Fibroblast of lung (primary cell): ENCODE data around the gene SIRPD. TPM values are rescaled to one million over a fixed set of nuclear protein-coding genes. Genes with fewer than 3 reads are reported as not detected.

Experiments used
- DNase-seq, 2 donors: peaks; one replicate each; pipeline versions ENCODE4 v3.0.0 to v3.0.0-alpha.2; 2010; ENCODE audit warnings: low read depth in 2 of 2
- H2AFZ ChIP-seq: 2 replicates; pipeline ENCODE4 v1.5.1; 2012; ENCODE audit warnings: low read length, control low read depth, inconsistent platforms
- H3K27ac ChIP-seq: 2 replicates; pipeline ENCODE4 v1.5.1; 2011; ENCODE audit warnings: low read length, control low read depth; ENCODE audit not compliant: insufficient read depth
- H3K27me3 ChIP-seq: 2 replicates; pipeline ENCODE4 v1.5.1; 2011; ENCODE audit warnings: mild to moderate bottlenecking, low read length; ENCODE audit not compliant: control insufficient read depth, insufficient read depth
- H3K36me3 ChIP-seq: 2 replicates; pipeline ENCODE4 v1.5.1; 2011; ENCODE audit warnings: low read length; ENCODE audit not compliant: control insufficient read depth, insufficient read depth
- H3K4me1 ChIP-seq: 2 replicates; pipeline ENCODE4 v1.5.1; 2011; ENCODE audit warnings: low read length; ENCODE audit not compliant: control insufficient read depth, insufficient read depth; ENCODE audit errors: extremely low read depth
- H3K4me2 ChIP-seq: 2 replicates; pipeline ENCODE4 v1.5.1; 2011; ENCODE audit warnings: low read length, control low read depth; ENCODE audit not compliant: insufficient read depth; ENCODE audit errors: extremely low read depth
- H3K4me3 ChIP-seq, 4 experiments: fragments of 200-600 bp in 1 of 4; sonication (generic) in 1 of 4; replicated peaks in 1 of 4; 2 replicates each; pipeline ENCODE4 v1.5.1; 2011 to 2016; ENCODE audit warnings: low read length in 4 of 4, low read depth in 3 of 4, mild to moderate bottlenecking in 3 of 4, control low read depth in 2 of 4, inconsistent platforms in 1 of 4, mixed read lengths in 1 of 4; ENCODE audit not compliant: insufficient read depth in 1 of 4; ENCODE audit errors: control extremely low read depth in 1 of 4
- H3K79me2 ChIP-seq: 2 replicates; pipeline ENCODE4 v1.5.1; 2012; ENCODE audit warnings: mild to moderate bottlenecking, low read length, inconsistent platforms; ENCODE audit not compliant: control insufficient read depth, insufficient read depth
- H3K9ac ChIP-seq: 2 replicates; pipeline ENCODE4 v1.5.1; 2011; ENCODE audit warnings: mild to moderate bottlenecking, low read length, control low read depth; ENCODE audit not compliant: insufficient read depth
- H3K9me3 ChIP-seq: 2 replicates; pipeline ENCODE4 v1.5.1; 2012; ENCODE audit warnings: low read depth, low read length; ENCODE audit not compliant: control insufficient read depth, insufficient read depth
- H4K20me1 ChIP-seq: 2 replicates; pipeline ENCODE4 v1.5.1; 2011; ENCODE audit warnings: low read length; ENCODE audit not compliant: control insufficient read depth, insufficient read depth; ENCODE audit errors: extremely low read depth
- CTCF ChIP-seq, 2 donors: IDR thresholded peaks in 1 of 2; conservative IDR thresholded peaks in 1 of 2; 1 replicate in 1 of 2; 2 replicates in 1 of 2; pipeline ENCODE4 v1.5.1; 2011 to 2012; ENCODE audit warnings: low read length in 2 of 2, control low read depth in 1 of 2, inconsistent platforms in 1 of 2, low read depth in 1 of 2, mild to moderate bottlenecking in 1 of 2
- EZH2 ChIP-seq: IDR thresholded peaks from 2 replicates; pipeline ENCODE4 v1.5.1; 2012; ENCODE audit warnings: low read length, control low read depth, mild to moderate bottlenecking; ENCODE audit errors: missing control alignments
- polyA plus RNA-seq, 2 donors: library from polyadenylated mRNA; depleted of rRNA in 1 of 2; stranded (reverse) in 1 of 2; unstranded in 1 of 2; fragments of >200 nt; gene quantifications; 2 replicates each; pipeline ENCODE4 v1.2.1, GENCODE V29; 2011 to 2012; ENCODE audit warnings: missing spikeins in 1 of 2
- total RNA-seq: library from RNA; depleted of rRNA; stranded (reverse); fragments of >200 nt; gene quantifications from 2 replicates; pipeline ENCODE4 v1.2.1, GENCODE V29; 2014

The SIRPD gene
- total and polyA plus RNA-seq, 2 donors (not counting 1 experiment from before 2014, with no cell fraction given): not detected

DNA sequence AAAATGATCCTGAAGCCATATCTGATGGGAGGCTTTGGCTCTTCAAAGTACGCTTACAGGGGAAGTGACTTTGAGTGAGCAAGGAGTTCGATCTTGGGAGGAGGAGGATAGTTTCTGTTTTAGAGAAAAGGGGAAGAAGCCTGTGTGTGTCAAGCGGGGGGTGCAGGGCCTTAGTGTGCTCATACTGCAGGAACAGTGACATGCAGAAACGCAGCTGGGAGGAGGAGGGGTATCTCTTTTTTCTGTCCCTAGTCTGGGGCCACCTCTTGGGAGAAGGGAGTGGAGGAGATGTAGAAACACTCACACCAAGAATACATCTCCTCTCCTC is 19.8 kb downstream of the SIRPD start:
- Histone ChIP-seq H3K27me3 (peaks cover 2% of the 10 kb centered on the region), H3K27ac (no peak overlapping the region), H2AFZ (no peak overlapping the region), H4K20me1 (no peaks in the 10 kb centered on the region), H3K79me2 (no peaks in the 10 kb centered on the region), H3K4me1 (no peaks in the 10 kb centered on the region), H3K4me2 (no peak overlapping the region), H3K9me3 (no peaks in the 10 kb centered on the region), H3K9ac (no peak overlapping the region), H3K36me3 (no peaks in the 10 kb centered on the region), H3K4me3 (no peak overlapping the region)
- TF ChIP-seq CTCF (conservative IDR thresholded peaks at IDR 0.05 in 1 of 2, IDR thresholded peaks at IDR 0.05 in 1 of 2; ENCODE audit: low read depth in 1 of 2, low read length in 2 of 2) (no peak), EZH2 (no peak)
- DNase-seq: no peak

- Histone ChIP-seq H3K27me3 (peaks cover 2% of the 10 kb centered on the region), H4K20me1 (no peaks in the 10 kb centered on the region), H3K4me3 (no peak overlapping the region), H3K79me2 (no peaks in the 10 kb centered on the region), H3K36me3 (no peaks in the 10 kb centered on the region), H3K4me1 (no peaks in the 10 kb centered on the region), H2AFZ (no peak overlapping the region), H3K9me3 (no peaks in the 10 kb centered on the region), H3K9ac (no peak overlapping the region), H3K4me2 (no peak overlapping the region), H3K27ac (no peak overlapping the region)
- DNase-seq: no peak
- TF ChIP-seq EZH2 (no peak), CTCF (conservative IDR thresholded peaks at IDR 0.05 in 1 of 2, IDR thresholded peaks at IDR 0.05 in 1 of 2; ENCODE audit: low read depth in 1 of 2, low read length in 2 of 2) (no peak)
Observed at GRCh38 chr20:1536893-1537730, 20.4 kb downstream of the SIRPD start.

DNA sequence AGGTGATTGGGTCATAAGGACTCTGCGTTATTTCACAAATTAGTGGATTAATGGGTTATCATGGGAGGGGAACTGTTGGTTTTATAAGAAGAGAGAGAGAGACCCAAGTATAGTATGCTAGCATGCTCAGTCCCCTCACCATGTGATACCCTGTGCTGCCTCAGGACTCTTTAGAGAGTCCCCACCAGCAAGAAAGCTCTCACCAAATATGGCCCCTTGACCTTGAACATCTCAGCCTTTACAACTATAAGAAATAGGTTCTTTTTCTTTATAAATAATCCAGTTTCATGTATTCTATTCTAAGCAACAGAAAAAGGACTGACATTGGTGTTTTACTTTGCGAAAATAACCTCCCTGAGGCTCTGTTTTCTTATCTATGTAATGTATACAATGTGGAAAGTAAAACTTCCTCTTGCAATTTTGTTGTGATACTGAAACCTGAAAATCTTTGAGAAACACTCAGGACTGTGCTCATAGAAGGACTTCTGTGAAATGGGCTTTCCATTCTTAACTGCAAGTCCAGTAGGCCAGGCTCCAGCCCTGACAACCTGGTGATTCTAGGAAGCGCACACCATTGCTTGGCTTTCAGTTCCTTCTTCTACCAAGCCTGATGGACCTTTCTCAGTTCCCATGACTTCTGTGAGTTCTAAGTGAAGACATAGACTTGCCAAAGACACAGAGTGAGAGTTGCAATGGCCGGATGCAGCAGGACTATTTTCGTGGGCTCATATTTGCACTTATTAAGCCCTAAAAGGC is 21.9 kb downstream of the SIRPD start:
- no peak for TF ChIP-seq CTCF (conservative IDR thresholded peaks at IDR 0.05 in 1 of 2, IDR thresholded peaks at IDR 0.05 in 1 of 2; ENCODE audit: low read depth in 1 of 2, low read length in 2 of 2)
- TF ChIP-seq EZH2: no peak
- no peak overlapping the region for H3K9ac ChIP-seq
- H3K36me3 ChIP-seq: no peaks in the 10 kb centered on the region
- no peaks in the 10 kb centered on the region for H3K9me3 ChIP-seq
- H2AFZ ChIP-seq: no peak overlapping the region
- no peak overlapping the region for H3K27ac ChIP-seq
- H3K4me3 ChIP-seq: no peak overlapping the region
- no peaks in the 10 kb centered on the region for H4K20me1 ChIP-seq
- DNase-seq: no peak
- no peak overlapping the region for H3K4me2 ChIP-seq
- peaks cover 2% of the 10 kb centered on the region for H3K27me3 ChIP-seq
- H3K4me1 ChIP-seq: no peaks in the 10 kb centered on the region
- no peaks in the 10 kb centered on the region for H3K79me2 ChIP-seq
